Measurements from ENCODE around the gene MYOC.
"Not testable (repeated sequence)": the region's sequence is repeated elsewhere in the genome, so short reads cannot be mapped to it uniquely, and the experiment has no call there.

The MYOC gene

GRCh38 chr1:171645553-171646248 lies 6.8 kb downstream of the MYOC start:
- DNase-seq = no peak

GRCh38 chr1:171644805-171645483 lies 7.5 kb downstream of the MYOC start:
- peak; percentile 63 for DNase-seq

- DNase-seq = no peak
These were observed 9.3 kb downstream of the MYOC start for GRCh38 chr1:171643156-171643555.

GRCh38 chr1:171642197-171642596 lies 10.3 kb downstream of the MYOC start:
- DNase-seq = no peak

GRCh38 chr1:171641076-171641864 lies 11.2 kb downstream of the MYOC start:
- DNase-seq = no peak

GRCh38 chr1:171640225-171640624 lies 12.3 kb downstream of the MYOC start:
- DNase-seq = no peak

GRCh38 chr1:171637928-171638576 lies 14.4 kb downstream of the MYOC start:
- no peak for DNase-seq

- DNase-seq = no peak
These were observed 16.3 kb downstream of the MYOC start for GRCh38 chr1:171636141-171636540.

- DNase-seq = no peak
These were observed 16.8 kb downstream of the MYOC start for GRCh38 chr1:171635661-171636060.

- no peak for DNase-seq
These were observed 24.3 kb downstream of the MYOC start for GRCh38 chr1:171628225-171628624.

- no peak for DNase-seq
These were observed 25.5 kb downstream of the MYOC start for GRCh38 chr1:171627020-171627419.

- no peak for DNase-seq
These were observed 27.3 kb downstream of the MYOC start for GRCh38 chr1:171625225-171625624.

GRCh38 chr1:171623651-171624331 lies 28.7 kb downstream of the MYOC start:
- DNase-seq = no peak

GRCh38 chr1:171622152-171622462 lies 30.4 kb downstream of the MYOC start, which contains the start of gene MYOCOS:
MYOCOS (plus strand) TSS chr1:171622243; CDS start chr1:171623884, 1,641 bp downstream.
- DNase-seq = no peak

GRCh38 chr1:171616586-171616985 lies 35.9 kb downstream of the MYOC start:
- no peak for DNase-seq

GRCh38 chr1:171615122-171615906 lies 37.2 kb downstream of the MYOC start:
- DNase-seq = not testable (repeated sequence)

GRCh38 chr1:171613282-171613681 lies 39.2 kb downstream of the MYOC start:
- DNase-seq = no peak

GRCh38 chr1:171611306-171611705 lies 41.2 kb downstream of the MYOC start:
- DNase-seq = no peak

- no peak for DNase-seq
These were observed 42.1 kb downstream of the MYOC start for GRCh38 chr1:171610385-171610784.

GRCh38 chr1:171606402-171606941 lies 46.0 kb downstream of the MYOC start:
- DNase-seq = no peak

- not testable (repeated sequence) for DNase-seq
These were observed 49.4 kb downstream of the MYOC start for GRCh38 chr1:171603042-171603441.

- no peak for DNase-seq
These were observed 51.6 kb downstream of the MYOC start for GRCh38 chr1:171600862-171601261.
